GM21381 (cell line): ENCODE results near the gene SPG21.
"Not testable (repeated sequence)": the region's sequence is repeated elsewhere in the genome, so short reads cannot be mapped to it uniquely, and the experiment has no call there.

ENCODE experiments used
- ATAC-seq: cut with Tn5 transposase; IDR thresholded peaks from one replicate; pipeline ENCODE4 v1.9.1; 2021; ENCODE audit warnings: mild to moderate bottlenecking, moderate library complexity; ENCODE audit not compliant: unreplicated experiment

Gene SPG21

GRCh38 chr15:64989416-64990167 is at the start of gene SPG21:
SPG21 (minus strand) TSS chr15:64989914; CDS start chr15:64983569, 6,345 bp downstream.
- peak; percentile 95 for ATAC-seq

- no peak for ATAC-seq
Measured at GRCh38 chr15:65038836-65039235, 49.1 kb upstream of the SPG21 start.

- ATAC-seq = no peak
Measured at GRCh38 chr15:65038428-65038827, 48.7 kb upstream of the SPG21 start.

- ATAC-seq = no peak
Measured at GRCh38 chr15:65037309-65037708, 47.6 kb upstream of the SPG21 start.

- ATAC-seq = no peak
Measured at GRCh38 chr15:65034719-65035118, 45.0 kb upstream of the SPG21 start.

- ATAC-seq = no peak
Measured at GRCh38 chr15:65033659-65034269, 44.0 kb upstream of the SPG21 start.

GRCh38 chr15:65032801-65033537 is 43.3 kb upstream of the SPG21 start:
- no peak for ATAC-seq

- no peak for ATAC-seq
Measured at GRCh38 chr15:65029736-65030208, 40.1 kb upstream of the SPG21 start.

GRCh38 chr15:65028921-65029735 is 39.4 kb upstream of the SPG21 start, which contains the start of gene MTFMT:
MTFMT (minus strand) TSS chr15:65029639; CDS start chr15:65029613, 26 bp downstream.
- peak; percentile 80 for ATAC-seq

- no peak for ATAC-seq
Measured at GRCh38 chr15:65028338-65028737, 38.6 kb upstream of the SPG21 start.

GRCh38 chr15:65027593-65027992 is 37.9 kb upstream of the SPG21 start:
- ATAC-seq = no peak

GRCh38 chr15:65026756-65027155 is 37.0 kb upstream of the SPG21 start:
- no peak for ATAC-seq

- ATAC-seq = no peak
Measured at GRCh38 chr15:65021488-65021887, 31.8 kb upstream of the SPG21 start.

- ATAC-seq = no peak
Measured at GRCh38 chr15:65020419-65020818, 30.7 kb upstream of the SPG21 start.

- ATAC-seq = not testable (repeated sequence)
Measured at GRCh38 chr15:65011198-65011597, 21.5 kb upstream of the SPG21 start.

GRCh38 chr15:65008983-65009382 is 19.3 kb upstream of the SPG21 start:
- ATAC-seq = no peak

GRCh38 chr15:65006876-65007275 is 17.2 kb upstream of the SPG21 start:
- ATAC-seq = no peak

GRCh38 chr15:65004993-65005392 is 15.3 kb upstream of the SPG21 start:
- ATAC-seq = no peak

- ATAC-seq = no peak
Measured at GRCh38 chr15:64997745-64998375, 8.1 kb upstream of the SPG21 start.

GRCh38 chr15:64997066-64997465 is 7.4 kb upstream of the SPG21 start:
- no peak for ATAC-seq
